Transverse colon (tissue), 4 donors: ENCODE measurements around the gene ZNF516.

ENCODE experiments used
- EP300 ChIP-seq: sonication (generic); formaldehyde crosslinking; IDR thresholded peaks from one replicate; pipeline ENCODE4 v1.6.1; 2017; ENCODE audit warnings: antibody characterized with exemption, low read depth
- POLR2A ChIP-seq: fragments of 450-650 bp; IDR thresholded peaks from one replicate; pipeline ENCODE4 v1.6.1; 2016; ENCODE audit warnings: antibody characterized with exemption, mild to moderate bottlenecking, moderate library complexity
- POLR2AphosphoS5 ChIP-seq, 3 donors: sonication (generic); formaldehyde crosslinking; IDR thresholded peaks; one replicate each; pipeline ENCODE4 v1.6.1; 2016; ENCODE audit warnings: antibody characterized with exemption in 3 of 3
- TF ChIP-seq, protein P1 (sequence below), 5 experiments: fragments of 200-600 bp in 3 of 5; fragments of 450-650 bp in 2 of 5; sonication (generic) in 3 of 5; IDR thresholded peaks; 1 replicate in 2 of 5; 2 replicates in 3 of 5; pipeline ENCODE4 v1.5.1; 2016 to 2017; ENCODE audit warnings: antibody characterized with exemption in 5 of 5, inconsistent platforms in 3 of 5, mild to moderate bottlenecking in 2 of 5, moderate library complexity in 1 of 5

GRCh38 chr18:76495006-76495370 is at the start of gene ZNF516:
- TF ChIP-seq, protein P1, sequence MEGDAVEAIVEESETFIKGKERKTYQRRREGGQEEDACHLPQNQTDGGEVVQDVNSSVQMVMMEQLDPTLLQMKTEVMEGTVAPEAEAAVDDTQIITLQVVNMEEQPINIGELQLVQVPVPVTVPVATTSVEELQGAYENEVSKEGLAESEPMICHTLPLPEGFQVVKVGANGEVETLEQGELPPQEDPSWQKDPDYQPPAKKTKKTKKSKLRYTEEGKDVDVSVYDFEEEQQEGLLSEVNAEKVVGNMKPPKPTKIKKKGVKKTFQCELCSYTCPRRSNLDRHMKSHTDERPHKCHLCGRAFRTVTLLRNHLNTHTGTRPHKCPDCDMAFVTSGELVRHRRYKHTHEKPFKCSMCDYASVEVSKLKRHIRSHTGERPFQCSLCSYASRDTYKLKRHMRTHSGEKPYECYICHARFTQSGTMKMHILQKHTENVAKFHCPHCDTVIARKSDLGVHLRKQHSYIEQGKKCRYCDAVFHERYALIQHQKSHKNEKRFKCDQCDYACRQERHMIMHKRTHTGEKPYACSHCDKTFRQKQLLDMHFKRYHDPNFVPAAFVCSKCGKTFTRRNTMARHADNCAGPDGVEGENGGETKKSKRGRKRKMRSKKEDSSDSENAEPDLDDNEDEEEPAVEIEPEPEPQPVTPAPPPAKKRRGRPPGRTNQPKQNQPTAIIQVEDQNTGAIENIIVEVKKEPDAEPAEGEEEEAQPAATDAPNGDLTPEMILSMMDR (IDR thresholded peaks at IDR 0.05): no peak
- TF ChIP-seq POLR2AphosphoS5 (IDR thresholded peaks at IDR 0.05) (no peak), POLR2A (no peak), EP300 (no peak)
